Measurements from ENCODE around the gene MLLT3.

MLLT3 gene

GRCh38 chr9:20624201-20625002 lies 2.1 kb upstream of the MLLT3 start:
- DNase-seq: peak; percentile 82 to 84

GRCh38 chr9:20623748-20624124 lies 1.4 kb upstream of the MLLT3 start:
- no peak for DNase-seq

- peak; percentile 37 for DNase-seq
Measured at GRCh38 chr9:20623021-20623747, 885 bp upstream of the MLLT3 start.

GRCh38 chr9:20621471-20622329 lies 599 bp downstream of the MLLT3 start:
- peak; percentile 53 to 83 for DNase-seq

GRCh38 chr9:20620650-20621470 lies 1.4 kb downstream of the MLLT3 start:
- peak in 1 of 2 experiments; percentile 9 for DNase-seq

- no peak for DNase-seq
Measured at GRCh38 chr9:20619487-20620200, 2.7 kb downstream of the MLLT3 start.

GRCh38 chr9:20618361-20618802 lies 3.9 kb downstream of the MLLT3 start:
- DNase-seq: peak; percentile 60 to 83

GRCh38 chr9:20616808-20617207 lies 5.5 kb downstream of the MLLT3 start:
- DNase-seq: no peak

GRCh38 chr9:20614602-20615216 lies 7.6 kb downstream of the MLLT3 start:
- DNase-seq: no peak

- DNase-seq: peak in 1 of 2 experiments; percentile 9
Measured at GRCh38 chr9:20611691-20612287, 10.5 kb downstream of the MLLT3 start.

GRCh38 chr9:20610591-20610990 lies 11.7 kb downstream of the MLLT3 start:
- DNase-seq: no peak

- DNase-seq: no peak
Measured at GRCh38 chr9:20608582-20608981, 13.7 kb downstream of the MLLT3 start.

GRCh38 chr9:20606652-20607051 lies 15.6 kb downstream of the MLLT3 start:
- DNase-seq: no peak

- no peak for DNase-seq
Measured at GRCh38 chr9:20604562-20604961, 17.7 kb downstream of the MLLT3 start.

GRCh38 chr9:20603524-20604268 lies 18.6 kb downstream of the MLLT3 start:
- no peak for DNase-seq

GRCh38 chr9:20601292-20601691 lies 21.0 kb downstream of the MLLT3 start:
- DNase-seq: no peak

- DNase-seq: no peak
Measured at GRCh38 chr9:20599195-20599594, 23.1 kb downstream of the MLLT3 start.

- no peak for DNase-seq
Measured at GRCh38 chr9:20598367-20598766, 23.9 kb downstream of the MLLT3 start.

- DNase-seq: no peak
Measured at GRCh38 chr9:20597862-20598261, 24.4 kb downstream of the MLLT3 start.

- DNase-seq: no peak
Measured at GRCh38 chr9:20594608-20595007, 27.7 kb downstream of the MLLT3 start.

Data from NCI-H2081 (cell line).